Spleen (tissue), 7 donors: ENCODE results near the gene ANKRD24.

ENCODE experiments used
- POLR2A ChIP-seq, 3 donors: fragments of 450-650 bp; IDR thresholded peaks; one replicate each; pipeline ENCODE4 v1.5.1; 2017; ENCODE audit warnings: antibody characterized with exemption in 3 of 3, mild to moderate bottlenecking in 1 of 3
- TF ChIP-seq, protein P1 (sequence below), 11 experiments: fragments of 200-600 bp in 7 of 11; fragments of 450-650 bp in 4 of 11; sonication (generic) in 4 of 11; IDR thresholded peaks in 8 of 11; conservative IDR thresholded peaks in 3 of 11; 1 replicate in 7 of 11; 2 replicates in 4 of 11; pipeline versions ENCODE4 v1.4.0 to v1.8.0; 2016 to 2021; ENCODE audit warnings: antibody characterized with exemption in 11 of 11, inconsistent platforms in 4 of 11, mild to moderate bottlenecking in 1 of 11
- donor health status: DM: no; HTN: no; CAD: no; lungs with moderate emphysema.
- donor health status: DM: no; HTN: no; CAD: no.
- donor health status: DM: no; HTN: no; CAD: no.

DNA sequence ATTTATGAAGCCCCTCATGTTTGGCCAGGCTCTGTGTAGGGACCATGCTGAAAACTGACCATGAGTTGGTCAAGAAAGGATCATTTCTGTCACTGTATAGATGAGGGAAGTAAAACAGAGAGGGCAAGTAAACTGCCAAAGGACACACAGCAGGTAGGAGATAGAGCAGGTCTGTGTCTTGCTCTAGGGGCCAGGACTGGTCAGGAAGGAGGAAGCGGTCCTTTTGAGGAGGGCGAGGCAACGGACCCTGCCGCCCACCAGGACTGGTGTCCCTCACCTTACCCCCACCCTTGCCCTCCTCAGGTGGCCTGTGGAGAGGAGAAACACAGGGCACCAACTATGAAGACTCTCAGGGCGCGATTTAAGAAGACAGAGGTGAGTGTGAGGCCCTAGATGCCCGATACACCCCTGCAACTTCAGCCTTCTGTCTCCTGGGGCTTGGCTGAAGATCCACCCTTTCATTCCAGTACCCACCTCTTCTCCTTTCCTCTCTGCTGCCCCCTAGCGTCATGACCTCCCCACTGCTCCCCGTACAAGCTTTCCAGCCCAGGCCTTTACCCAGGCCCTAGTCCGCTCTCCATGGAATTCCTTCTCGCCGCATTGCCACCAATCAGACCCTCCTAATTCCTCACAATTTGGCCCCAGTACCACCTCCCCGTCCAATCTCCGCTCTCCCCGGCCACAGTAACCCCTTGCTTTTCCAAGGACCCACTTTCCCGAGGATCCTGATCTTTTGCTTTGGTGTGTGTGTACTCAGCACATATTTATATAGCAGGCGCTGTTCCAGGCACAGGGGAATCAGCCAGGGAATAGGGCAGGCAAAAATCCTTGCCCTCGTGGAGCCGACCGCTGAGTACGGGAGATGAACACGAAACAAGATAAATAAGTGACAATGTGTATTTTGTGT, 3.9 kb downstream of the ANKRD24 start:
- TF ChIP-seq, protein P1, sequence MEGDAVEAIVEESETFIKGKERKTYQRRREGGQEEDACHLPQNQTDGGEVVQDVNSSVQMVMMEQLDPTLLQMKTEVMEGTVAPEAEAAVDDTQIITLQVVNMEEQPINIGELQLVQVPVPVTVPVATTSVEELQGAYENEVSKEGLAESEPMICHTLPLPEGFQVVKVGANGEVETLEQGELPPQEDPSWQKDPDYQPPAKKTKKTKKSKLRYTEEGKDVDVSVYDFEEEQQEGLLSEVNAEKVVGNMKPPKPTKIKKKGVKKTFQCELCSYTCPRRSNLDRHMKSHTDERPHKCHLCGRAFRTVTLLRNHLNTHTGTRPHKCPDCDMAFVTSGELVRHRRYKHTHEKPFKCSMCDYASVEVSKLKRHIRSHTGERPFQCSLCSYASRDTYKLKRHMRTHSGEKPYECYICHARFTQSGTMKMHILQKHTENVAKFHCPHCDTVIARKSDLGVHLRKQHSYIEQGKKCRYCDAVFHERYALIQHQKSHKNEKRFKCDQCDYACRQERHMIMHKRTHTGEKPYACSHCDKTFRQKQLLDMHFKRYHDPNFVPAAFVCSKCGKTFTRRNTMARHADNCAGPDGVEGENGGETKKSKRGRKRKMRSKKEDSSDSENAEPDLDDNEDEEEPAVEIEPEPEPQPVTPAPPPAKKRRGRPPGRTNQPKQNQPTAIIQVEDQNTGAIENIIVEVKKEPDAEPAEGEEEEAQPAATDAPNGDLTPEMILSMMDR (IDR thresholded peaks at IDR 0.05 in 8 of 11, conservative IDR thresholded peaks at IDR 0.05 in 3 of 11) = peak; percentile 43 to 84 (median 75)
- TF ChIP-seq POLR2A (IDR thresholded peaks at IDR 0.05) = no peak
